Esophagus squamous epithelium (tissue), 4 donors: Measurements from ENCODE around the gene BANF1.

ENCODE experiments used
- POLR2A ChIP-seq, 4 donors: fragments of 450-650 bp; IDR thresholded peaks; one replicate each; pipeline ENCODE4 v1.6.1; 2017; ENCODE audit warnings: antibody characterized with exemption in 4 of 4, mild to moderate bottlenecking in 4 of 4, moderate library complexity in 3 of 4
- TF ChIP-seq, protein P1 (sequence below), 6 experiments: fragments of 450-650 bp in 4 of 6; fragments of 200-600 bp in 2 of 6; sonication (generic) in 2 of 6; IDR thresholded peaks; one replicate each; pipeline ENCODE4 v1.5.1; 2016 to 2019; ENCODE audit warnings: antibody characterized with exemption in 6 of 6, mild to moderate bottlenecking in 4 of 6, moderate library complexity in 4 of 6

DNA sequence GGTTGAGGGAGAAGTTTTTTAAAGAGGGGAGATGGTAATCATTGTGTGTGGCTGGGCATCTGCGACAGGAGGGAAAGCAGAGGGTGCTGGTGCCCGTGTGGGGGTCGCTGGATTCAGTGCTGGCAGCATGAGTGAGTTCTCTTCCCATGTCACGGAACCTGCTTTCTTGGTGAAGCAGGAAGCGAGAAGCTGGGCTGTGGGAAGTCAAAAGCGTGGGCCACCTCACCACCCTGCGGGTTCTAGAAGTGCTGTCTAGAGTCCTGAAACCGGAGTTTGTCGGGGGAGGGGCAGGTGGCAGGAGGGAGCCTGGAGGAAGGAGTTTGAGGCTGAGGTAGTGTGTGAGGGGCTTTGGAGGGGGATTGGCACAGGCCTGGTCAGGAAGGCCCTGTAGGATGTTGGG is 26.5 kb upstream of the BANF1 start:
- no peak for TF ChIP-seq POLR2A (IDR thresholded peaks at IDR 0.05)
- TF ChIP-seq, protein P1, sequence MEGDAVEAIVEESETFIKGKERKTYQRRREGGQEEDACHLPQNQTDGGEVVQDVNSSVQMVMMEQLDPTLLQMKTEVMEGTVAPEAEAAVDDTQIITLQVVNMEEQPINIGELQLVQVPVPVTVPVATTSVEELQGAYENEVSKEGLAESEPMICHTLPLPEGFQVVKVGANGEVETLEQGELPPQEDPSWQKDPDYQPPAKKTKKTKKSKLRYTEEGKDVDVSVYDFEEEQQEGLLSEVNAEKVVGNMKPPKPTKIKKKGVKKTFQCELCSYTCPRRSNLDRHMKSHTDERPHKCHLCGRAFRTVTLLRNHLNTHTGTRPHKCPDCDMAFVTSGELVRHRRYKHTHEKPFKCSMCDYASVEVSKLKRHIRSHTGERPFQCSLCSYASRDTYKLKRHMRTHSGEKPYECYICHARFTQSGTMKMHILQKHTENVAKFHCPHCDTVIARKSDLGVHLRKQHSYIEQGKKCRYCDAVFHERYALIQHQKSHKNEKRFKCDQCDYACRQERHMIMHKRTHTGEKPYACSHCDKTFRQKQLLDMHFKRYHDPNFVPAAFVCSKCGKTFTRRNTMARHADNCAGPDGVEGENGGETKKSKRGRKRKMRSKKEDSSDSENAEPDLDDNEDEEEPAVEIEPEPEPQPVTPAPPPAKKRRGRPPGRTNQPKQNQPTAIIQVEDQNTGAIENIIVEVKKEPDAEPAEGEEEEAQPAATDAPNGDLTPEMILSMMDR (IDR thresholded peaks at IDR 0.05): no peak
